IMR-90 (cell line): ENCODE data around the gene NR6A1.

Source experiments
- BHLHE40 ChIP-seq: fragments of 150-350 bp; IDR thresholded peaks from 2 replicates; pipeline ENCODE4 v1.6.1; 2016; ENCODE audit warnings: mild to moderate bottlenecking, low read depth, low read length
- CEBPB ChIP-seq: IDR thresholded peaks from 2 replicates; pipeline ENCODE4 v1.6.1; 2012; ENCODE audit warnings: low read depth, low read length, improper control_type of control experiment
- CTCF ChIP-seq: conservative IDR thresholded peaks from 2 replicates; pipeline ENCODE4 v1.5.1; 2012; ENCODE audit warnings: mild to moderate bottlenecking, low read depth, low read length, improper control_type of control experiment
- ELK1 ChIP-seq: fragments of 150-350 bp; IDR thresholded peaks from 2 replicates; pipeline ENCODE4 v1.6.1; 2016; ENCODE audit warnings: low read depth, mild to moderate bottlenecking, low read length, moderate library complexity, borderline replicate concordance
- FOS ChIP-seq: fragments of 150-350 bp; IDR thresholded peaks from 2 replicates; pipeline ENCODE4 v1.6.1; 2016; ENCODE audit warnings: low read depth, low read length
- MAZ ChIP-seq: IDR thresholded peaks from 2 replicates; pipeline ENCODE4 v1.6.1; 2012; ENCODE audit warnings: low read depth, mild to moderate bottlenecking, low read length, improper control_type of control experiment, moderate library complexity, borderline replicate concordance
- MXI1 ChIP-seq: IDR thresholded peaks from 2 replicates; pipeline ENCODE4 v1.6.1; 2012; ENCODE audit warnings: low read depth, mild to moderate bottlenecking, low read length, moderate library complexity, borderline replicate concordance
- POLR2A ChIP-seq: IDR thresholded peaks from 2 replicates; pipeline ENCODE4 v1.6.1; 2012; ENCODE audit warnings: mild to moderate bottlenecking, low read depth, low read length
- RAD21 ChIP-seq: IDR thresholded peaks from 2 replicates; pipeline ENCODE4 v1.6.1; 2012; ENCODE audit warnings: low read length, improper control_type of control experiment
- RCOR1 ChIP-seq: IDR thresholded peaks from 2 replicates; pipeline ENCODE4 v1.6.1; 2012; ENCODE audit warnings: mild to moderate bottlenecking, low read length, improper control_type of control experiment; ENCODE audit not compliant: insufficient replicate concordance
- RFX5 ChIP-seq: IDR thresholded peaks from 2 replicates; pipeline ENCODE4 v1.8.0; 2012; ENCODE audit warnings: low read depth, mild to moderate bottlenecking, low read length, moderate library complexity
- USF2 ChIP-seq: fragments of 150-350 bp; IDR thresholded peaks from 2 replicates; pipeline ENCODE4 v1.6.1; 2017; ENCODE audit warnings: mild to moderate bottlenecking, antibody characterized with exemption, low read length, low read depth

GRCh38 chr9:124594225-124594624, 176.9 kb downstream of the NR6A1 start:
- TF ChIP-seq CTCF (no peak), POLR2A (no peak), RCOR1 (no peak), FOS (no peak), CEBPB (no peak), RAD21 (no peak), BHLHE40 (no peak), RFX5 (no peak), USF2 (no peak), MAZ (no peak), MXI1 (no peak), ELK1 (no peak)
